D721Med (cell line): ENCODE results near the gene SMAD5.

Experiments
- DNase-seq: peaks from one replicate; pipeline ENCODE4 v3.0.0; 2011; ENCODE audit warnings: low spot score; ENCODE audit not compliant: insufficient read length
- FAIRE-seq: peaks from 2 replicates; lab custom pipeline; 2011; peaks lifted over from hg19 to GRCh38; lab: Jason Lieb, UNC
- TF ChIP-seq, protein P1 (sequence below): IDR thresholded peaks from 2 replicates; pipeline ENCODE4 v1.5.1; 2012; ENCODE audit warnings: mild to moderate bottlenecking, control low read depth; ENCODE audit not compliant: insufficient read depth; ENCODE audit errors: missing control alignments

SMAD5 gene

DNA sequence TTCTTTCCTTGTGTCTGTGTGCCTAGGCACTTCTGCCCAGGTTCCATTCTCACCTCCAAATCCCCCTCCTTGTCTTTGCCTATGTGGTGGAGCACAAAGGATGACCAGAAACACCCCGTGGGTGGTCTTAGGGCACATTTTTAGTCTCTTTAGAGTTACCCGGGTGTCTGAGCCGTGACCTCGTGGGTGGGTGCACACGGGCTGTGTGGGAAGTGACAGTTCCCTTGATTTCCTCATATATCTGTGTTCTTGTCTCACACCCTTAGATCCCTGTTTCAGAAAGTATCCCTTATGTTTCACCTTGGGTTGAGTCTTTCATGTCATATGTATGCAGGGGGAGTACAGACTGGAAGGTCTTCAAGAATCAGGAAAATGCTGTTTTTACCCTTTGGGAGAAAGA lies 73.7 kb downstream of the SMAD5 start:
- DNase-seq: no peak
- no peak for FAIRE-seq
- TF ChIP-seq, protein P1, sequence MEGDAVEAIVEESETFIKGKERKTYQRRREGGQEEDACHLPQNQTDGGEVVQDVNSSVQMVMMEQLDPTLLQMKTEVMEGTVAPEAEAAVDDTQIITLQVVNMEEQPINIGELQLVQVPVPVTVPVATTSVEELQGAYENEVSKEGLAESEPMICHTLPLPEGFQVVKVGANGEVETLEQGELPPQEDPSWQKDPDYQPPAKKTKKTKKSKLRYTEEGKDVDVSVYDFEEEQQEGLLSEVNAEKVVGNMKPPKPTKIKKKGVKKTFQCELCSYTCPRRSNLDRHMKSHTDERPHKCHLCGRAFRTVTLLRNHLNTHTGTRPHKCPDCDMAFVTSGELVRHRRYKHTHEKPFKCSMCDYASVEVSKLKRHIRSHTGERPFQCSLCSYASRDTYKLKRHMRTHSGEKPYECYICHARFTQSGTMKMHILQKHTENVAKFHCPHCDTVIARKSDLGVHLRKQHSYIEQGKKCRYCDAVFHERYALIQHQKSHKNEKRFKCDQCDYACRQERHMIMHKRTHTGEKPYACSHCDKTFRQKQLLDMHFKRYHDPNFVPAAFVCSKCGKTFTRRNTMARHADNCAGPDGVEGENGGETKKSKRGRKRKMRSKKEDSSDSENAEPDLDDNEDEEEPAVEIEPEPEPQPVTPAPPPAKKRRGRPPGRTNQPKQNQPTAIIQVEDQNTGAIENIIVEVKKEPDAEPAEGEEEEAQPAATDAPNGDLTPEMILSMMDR: no peak

DNA sequence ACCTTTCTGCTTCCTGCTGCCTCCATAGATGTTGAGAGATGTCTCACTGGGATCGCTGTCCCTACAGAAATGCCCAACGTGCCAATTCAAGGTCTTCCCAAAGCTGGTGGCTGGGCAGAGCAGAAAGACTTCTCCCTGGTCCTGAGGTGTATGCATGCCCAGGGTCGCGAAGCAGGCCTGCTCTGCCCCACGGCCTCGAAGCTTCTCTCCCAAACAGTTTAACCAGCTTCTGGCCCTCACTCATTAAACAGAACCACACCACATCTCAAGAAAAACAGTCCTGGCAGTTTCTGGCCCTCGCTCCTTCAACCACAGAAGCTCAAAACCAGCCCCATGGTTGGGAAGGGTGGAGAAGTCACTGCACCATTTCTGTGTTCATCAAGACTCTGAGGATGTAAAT lies 75.0 kb downstream of the SMAD5 start:
- DNase-seq (no peak), FAIRE-seq (no peak)
- TF ChIP-seq, protein P1: no peak

DNA sequence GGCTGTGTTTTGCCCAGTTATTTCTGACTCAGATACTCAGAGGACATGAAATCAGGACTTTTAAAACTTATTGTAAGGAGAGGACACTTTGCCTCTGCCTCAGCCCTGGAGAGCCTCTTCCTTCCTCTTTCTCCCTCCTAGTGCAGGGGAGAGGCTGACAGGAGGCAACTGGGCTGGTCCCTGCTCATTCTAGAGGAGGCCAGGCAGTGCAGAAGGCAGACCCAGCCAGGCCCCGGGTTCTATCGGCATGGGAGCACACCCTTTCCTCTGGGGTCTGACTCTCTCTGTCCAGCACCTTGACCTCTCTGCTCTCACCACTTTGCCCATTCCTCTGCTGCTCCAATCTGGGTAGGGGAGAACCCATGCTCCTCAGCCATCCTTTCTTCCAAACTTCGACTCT lies 76.3 kb downstream of the SMAD5 start:
- FAIRE-seq: no peak
- no peak for DNase-seq
- TF ChIP-seq, protein P1: no peak

DNA sequence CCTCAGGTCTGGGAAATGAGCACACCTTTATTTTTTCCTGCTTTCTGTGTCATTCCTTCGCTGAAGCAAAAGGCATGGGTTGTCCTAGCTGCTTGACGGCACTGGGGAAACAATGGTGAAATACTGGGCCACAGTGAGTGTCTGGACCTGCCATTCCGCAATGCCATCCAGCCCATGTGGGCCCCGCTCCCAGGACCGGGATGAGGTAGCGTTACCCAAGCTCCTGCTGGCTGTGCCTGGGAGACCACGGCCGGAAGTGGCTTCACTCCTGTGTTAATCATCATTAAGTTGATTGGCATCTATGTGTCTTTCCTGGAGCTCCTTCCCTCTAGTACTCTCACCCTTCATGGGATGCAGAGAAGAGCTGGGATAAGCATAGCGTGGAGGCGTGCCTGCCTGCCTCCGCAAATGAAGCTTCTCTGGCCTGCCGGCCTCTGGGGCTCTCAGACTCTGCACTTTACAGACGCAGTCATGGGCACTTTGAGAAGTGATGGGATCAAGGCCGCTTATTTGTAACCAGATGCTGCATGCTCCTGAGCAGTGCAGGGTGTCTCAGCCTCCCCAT lies 76.8 kb downstream of the SMAD5 start:
- TF ChIP-seq, protein P1: no peak
- FAIRE-seq: no peak
- no peak for DNase-seq

DNA sequence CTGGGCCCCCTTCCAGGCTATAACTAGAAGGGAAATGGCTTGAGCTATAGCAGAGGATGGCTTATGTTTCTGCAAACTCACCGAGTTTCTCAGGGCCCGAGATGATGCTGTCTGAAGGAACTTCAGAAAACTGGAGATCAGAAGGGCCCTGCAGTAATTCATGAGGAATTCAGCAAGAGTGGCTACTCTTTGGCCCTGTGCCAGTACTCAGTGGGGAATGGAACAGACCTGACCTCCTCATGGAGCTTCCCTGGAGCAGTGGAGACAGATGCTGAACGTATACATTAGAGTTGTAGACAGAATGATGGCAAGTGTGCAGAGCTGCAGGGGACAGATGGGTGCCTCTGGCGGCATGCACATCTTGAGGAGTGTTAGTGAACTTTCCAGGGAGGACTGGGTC lies 77.6 kb downstream of the SMAD5 start:
- DNase-seq (no peak), FAIRE-seq (no peak)
- TF ChIP-seq, protein P1: no peak

DNA sequence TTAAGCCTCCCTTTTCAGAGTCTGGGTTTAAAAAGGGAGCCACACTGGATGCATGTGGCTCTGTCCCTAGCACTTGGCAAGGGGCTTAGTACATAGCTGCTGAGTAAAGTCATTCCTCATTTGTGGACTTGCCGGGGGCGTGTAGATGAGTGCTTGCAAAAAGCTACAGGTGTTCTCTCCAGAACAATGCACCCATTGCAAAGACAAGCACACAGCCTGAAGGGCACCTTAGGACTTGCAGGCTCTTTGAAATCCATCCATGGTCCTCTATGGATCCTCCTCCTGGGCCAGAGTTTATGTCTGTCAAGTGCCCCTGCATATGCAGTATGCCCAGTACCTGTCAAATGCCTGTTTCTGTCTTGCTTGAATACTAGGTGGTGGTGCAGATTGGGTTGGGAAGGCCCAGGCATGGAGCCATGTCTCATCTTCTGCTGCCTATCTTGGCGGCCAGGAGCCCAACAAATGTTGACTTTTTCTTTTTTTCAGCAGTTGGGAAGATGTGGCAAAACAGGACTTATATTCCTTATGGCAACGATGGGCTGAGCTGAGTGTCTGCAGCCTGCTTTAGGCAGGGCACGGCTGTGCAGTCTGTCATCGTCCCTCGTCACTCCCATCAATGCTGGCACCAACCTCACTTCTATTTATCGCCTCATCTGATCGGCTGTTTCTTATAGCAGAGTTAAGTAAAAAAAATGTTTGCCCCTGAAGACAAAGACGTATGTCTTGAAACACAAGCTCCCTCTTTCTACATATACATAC lies 78.8 kb downstream of the SMAD5 start:
- TF ChIP-seq, protein P1: no peak
- DNase-seq (no peak), FAIRE-seq (no peak)

DNA sequence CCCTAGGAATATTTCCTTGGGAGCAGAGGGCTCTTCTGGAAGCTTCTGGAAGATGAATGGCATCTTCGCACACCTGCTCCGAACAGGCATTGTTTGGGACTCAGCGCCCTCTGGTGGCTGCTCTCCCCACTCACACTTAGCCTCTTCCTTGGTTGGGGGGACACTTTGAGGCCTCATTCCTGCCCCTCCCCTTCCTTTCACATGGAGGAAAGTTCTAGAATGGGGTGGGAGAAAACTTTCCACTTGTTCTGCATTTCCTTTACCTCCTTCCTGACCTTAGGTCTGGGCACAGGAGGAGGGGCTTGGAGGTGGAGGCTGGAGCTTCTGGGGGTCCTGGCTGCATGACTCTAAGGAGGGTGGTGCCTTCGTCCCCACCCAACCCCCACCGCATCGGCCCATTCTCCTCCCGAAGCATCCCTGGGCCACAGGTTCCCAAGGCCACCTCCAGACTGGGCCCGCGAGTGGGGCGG lies 79.6 kb downstream of the SMAD5 start:
- peak; percentile 16 for FAIRE-seq
- DNase-seq: peak; percentile 76
- TF ChIP-seq, protein P1: peak; percentile 87
